Fibroblast of lung (primary cell): Measurements from ENCODE around the gene TNS2. TPM values are rescaled to one million over a fixed set of nuclear protein-coding genes. Genes with fewer than 3 reads are reported as not detected.

Source experiments
- DNase-seq, 2 donors: peaks; one replicate each; pipeline versions ENCODE4 v3.0.0 to v3.0.0-alpha.2; 2010; ENCODE audit warnings: low read depth in 2 of 2
- H2AFZ ChIP-seq: 2 replicates; pipeline ENCODE4 v1.5.1; 2012; ENCODE audit warnings: low read length, control low read depth, inconsistent platforms
- H3K27ac ChIP-seq: 2 replicates; pipeline ENCODE4 v1.5.1; 2011; ENCODE audit warnings: low read length, control low read depth; ENCODE audit not compliant: insufficient read depth
- H3K27me3 ChIP-seq: 2 replicates; pipeline ENCODE4 v1.5.1; 2011; ENCODE audit warnings: mild to moderate bottlenecking, low read length; ENCODE audit not compliant: control insufficient read depth, insufficient read depth
- H3K36me3 ChIP-seq: 2 replicates; pipeline ENCODE4 v1.5.1; 2011; ENCODE audit warnings: low read length; ENCODE audit not compliant: control insufficient read depth, insufficient read depth
- H3K4me1 ChIP-seq: 2 replicates; pipeline ENCODE4 v1.5.1; 2011; ENCODE audit warnings: low read length; ENCODE audit not compliant: control insufficient read depth, insufficient read depth; ENCODE audit errors: extremely low read depth
- H3K4me2 ChIP-seq: 2 replicates; pipeline ENCODE4 v1.5.1; 2011; ENCODE audit warnings: low read length, control low read depth; ENCODE audit not compliant: insufficient read depth; ENCODE audit errors: extremely low read depth
- H3K4me3 ChIP-seq, 4 experiments: fragments of 200-600 bp in 1 of 4; sonication (generic) in 1 of 4; replicated peaks in 1 of 4; 2 replicates each; pipeline ENCODE4 v1.5.1; 2011 to 2016; ENCODE audit warnings: low read length in 4 of 4, low read depth in 3 of 4, mild to moderate bottlenecking in 3 of 4, control low read depth in 2 of 4, inconsistent platforms in 1 of 4, mixed read lengths in 1 of 4; ENCODE audit not compliant: insufficient read depth in 1 of 4; ENCODE audit errors: control extremely low read depth in 1 of 4
- H3K79me2 ChIP-seq: 2 replicates; pipeline ENCODE4 v1.5.1; 2012; ENCODE audit warnings: mild to moderate bottlenecking, low read length, inconsistent platforms; ENCODE audit not compliant: control insufficient read depth, insufficient read depth
- H3K9ac ChIP-seq: 2 replicates; pipeline ENCODE4 v1.5.1; 2011; ENCODE audit warnings: mild to moderate bottlenecking, low read length, control low read depth; ENCODE audit not compliant: insufficient read depth
- H3K9me3 ChIP-seq: 2 replicates; pipeline ENCODE4 v1.5.1; 2012; ENCODE audit warnings: low read depth, low read length; ENCODE audit not compliant: control insufficient read depth, insufficient read depth
- H4K20me1 ChIP-seq: 2 replicates; pipeline ENCODE4 v1.5.1; 2011; ENCODE audit warnings: low read length; ENCODE audit not compliant: control insufficient read depth, insufficient read depth; ENCODE audit errors: extremely low read depth
- EZH2 ChIP-seq: IDR thresholded peaks from 2 replicates; pipeline ENCODE4 v1.5.1; 2012; ENCODE audit warnings: low read length, control low read depth, mild to moderate bottlenecking; ENCODE audit errors: missing control alignments
- polyA plus RNA-seq, 2 donors: library from polyadenylated mRNA; depleted of rRNA in 1 of 2; stranded (reverse) in 1 of 2; unstranded in 1 of 2; fragments of >200 nt; gene quantifications; 2 replicates each; pipeline ENCODE4 v1.2.1, GENCODE V29; 2011 to 2012; ENCODE audit warnings: missing spikeins in 1 of 2
- total RNA-seq: library from RNA; depleted of rRNA; stranded (reverse); fragments of >200 nt; gene quantifications from 2 replicates; pipeline ENCODE4 v1.2.1, GENCODE V29; 2014
- TF ChIP-seq, protein P1 (sequence below), 2 donors: IDR thresholded peaks in 1 of 2; conservative IDR thresholded peaks in 1 of 2; 1 replicate in 1 of 2; 2 replicates in 1 of 2; pipeline ENCODE4 v1.5.1; 2011 to 2012; ENCODE audit warnings: low read length in 2 of 2, control low read depth in 1 of 2, inconsistent platforms in 1 of 2, low read depth in 1 of 2, mild to moderate bottlenecking in 1 of 2

The TNS2 gene
- total and polyA plus RNA-seq, 2 donors (not counting 1 experiment from before 2014, with no cell fraction given), result 35.3 to 60.6 TPM

DNA sequence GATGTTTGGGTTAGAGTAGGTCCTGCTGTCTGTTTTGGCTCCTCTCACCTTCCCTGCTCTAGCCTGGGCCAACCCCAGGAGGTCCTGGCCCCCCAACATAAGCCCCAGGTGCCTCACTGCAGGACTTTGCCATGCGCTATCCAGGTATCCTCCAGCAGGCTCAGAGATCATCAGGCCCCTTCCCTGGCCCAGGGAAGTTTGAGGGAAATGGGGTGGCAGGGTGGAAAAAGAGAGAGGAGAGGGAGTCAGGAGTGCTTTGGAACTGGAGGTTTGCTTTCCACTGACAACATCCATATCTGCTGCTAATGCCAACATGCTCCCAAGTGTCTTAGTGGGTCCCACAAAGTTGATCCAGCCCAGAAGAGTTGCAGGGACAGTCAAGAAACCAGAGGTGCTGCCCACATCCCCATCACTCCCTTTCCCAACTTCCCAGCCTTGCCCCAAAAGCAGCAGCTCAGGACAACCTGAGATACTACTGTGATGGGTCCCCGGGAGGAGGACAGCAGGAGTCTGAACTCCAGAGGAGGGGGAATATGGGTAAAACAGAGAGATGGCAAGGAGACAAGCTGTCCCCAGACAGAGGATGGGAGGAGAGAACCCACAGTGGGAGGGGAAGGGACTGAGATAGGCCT lies 677 bp downstream of the TNS2 start:
- no peaks in the 10 kb centered on the region for H4K20me1 ChIP-seq
- peaks cover 12% of the 10 kb centered on the region for H3K36me3 ChIP-seq
- peaks cover 42% of the 10 kb centered on the region for H3K4me1 ChIP-seq
- peaks cover 27% of the 10 kb centered on the region for H3K79me2 ChIP-seq
- peak overlapping the region; percentile 80 to 90 (median 84) for H3K4me3 ChIP-seq
- TF ChIP-seq, protein P1, sequence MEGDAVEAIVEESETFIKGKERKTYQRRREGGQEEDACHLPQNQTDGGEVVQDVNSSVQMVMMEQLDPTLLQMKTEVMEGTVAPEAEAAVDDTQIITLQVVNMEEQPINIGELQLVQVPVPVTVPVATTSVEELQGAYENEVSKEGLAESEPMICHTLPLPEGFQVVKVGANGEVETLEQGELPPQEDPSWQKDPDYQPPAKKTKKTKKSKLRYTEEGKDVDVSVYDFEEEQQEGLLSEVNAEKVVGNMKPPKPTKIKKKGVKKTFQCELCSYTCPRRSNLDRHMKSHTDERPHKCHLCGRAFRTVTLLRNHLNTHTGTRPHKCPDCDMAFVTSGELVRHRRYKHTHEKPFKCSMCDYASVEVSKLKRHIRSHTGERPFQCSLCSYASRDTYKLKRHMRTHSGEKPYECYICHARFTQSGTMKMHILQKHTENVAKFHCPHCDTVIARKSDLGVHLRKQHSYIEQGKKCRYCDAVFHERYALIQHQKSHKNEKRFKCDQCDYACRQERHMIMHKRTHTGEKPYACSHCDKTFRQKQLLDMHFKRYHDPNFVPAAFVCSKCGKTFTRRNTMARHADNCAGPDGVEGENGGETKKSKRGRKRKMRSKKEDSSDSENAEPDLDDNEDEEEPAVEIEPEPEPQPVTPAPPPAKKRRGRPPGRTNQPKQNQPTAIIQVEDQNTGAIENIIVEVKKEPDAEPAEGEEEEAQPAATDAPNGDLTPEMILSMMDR (conservative IDR thresholded peaks at IDR 0.05 in 1 of 2, IDR thresholded peaks at IDR 0.05 in 1 of 2; ENCODE audit: low read depth in 1 of 2, low read length in 2 of 2), result no peak
- TF ChIP-seq EZH2, result no peak
- H3K9ac ChIP-seq, result peak overlapping the region; percentile 86
- peak overlapping the region; percentile 97 for H3K4me2 ChIP-seq
- H3K9me3 ChIP-seq, result no peaks in the 10 kb centered on the region
- no peaks in the 10 kb centered on the region for H3K27me3 ChIP-seq
- no peak for DNase-seq
- peak overlapping the region; percentile 95 for H3K27ac ChIP-seq
- no peak overlapping the region for H2AFZ ChIP-seq

GRCh38 chr12:53051058-53051880 lies 1.4 kb downstream of the TNS2 start:
- Histone ChIP-seq H3K36me3 (peaks cover 13% of the 10 kb centered on the region), H3K27ac (peak overlapping the region; percentile 95), H3K4me1 (peaks cover 37% of the 10 kb centered on the region), H3K9me3 (no peaks in the 10 kb centered on the region), H3K79me2 (peaks cover 25% of the 10 kb centered on the region), H3K27me3 (no peaks in the 10 kb centered on the region), H4K20me1 (no peaks in the 10 kb centered on the region), H3K4me3 (peak overlapping the region; percentile 80 to 90 (median 84)), H3K9ac (peak overlapping the region; percentile 86), H3K4me2 (peak overlapping the region; percentile 97), H2AFZ (no peak overlapping the region)
- no peak for TF ChIP-seq EZH2
- TF ChIP-seq, protein P1 (conservative IDR thresholded peaks at IDR 0.05 in 1 of 2, IDR thresholded peaks at IDR 0.05 in 1 of 2; ENCODE audit: low read depth in 1 of 2, low read length in 2 of 2), result peak in 1 of 2 donors; percentile 21
- DNase-seq, result peak; percentile 55 to 76

DNA sequence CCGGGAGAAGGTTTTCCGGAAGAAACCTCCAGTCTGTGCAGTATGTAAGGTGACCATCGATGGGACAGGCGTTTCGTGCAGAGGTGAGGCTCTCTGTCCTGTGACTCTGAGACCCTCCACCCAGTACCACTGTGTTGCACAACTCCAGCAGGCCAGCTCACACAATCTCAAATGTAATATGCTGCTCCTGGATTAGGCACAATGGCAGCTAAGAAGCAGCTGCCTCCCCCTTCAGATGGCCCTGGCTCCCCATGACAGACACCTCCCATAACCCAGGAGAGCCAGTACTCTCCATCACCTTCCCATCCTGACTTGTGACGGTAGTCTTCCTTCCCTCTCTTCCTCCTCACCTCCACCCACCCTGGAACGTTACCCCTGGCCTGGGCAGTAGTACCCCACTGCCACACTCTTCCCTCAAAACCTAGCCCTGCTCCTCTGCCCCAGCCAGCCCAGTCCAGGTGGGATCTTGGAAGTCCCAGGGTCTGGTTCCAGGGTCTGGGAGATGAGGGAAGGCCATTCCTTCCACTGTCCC lies 2.1 kb downstream of the TNS2 start:
- peak overlapping the region; percentile 26 for H3K9ac ChIP-seq
- peaks cover 14% of the 10 kb centered on the region for H3K36me3 ChIP-seq
- H3K9me3 ChIP-seq, result no peaks in the 10 kb centered on the region
- peak overlapping the region; percentile 6 to 90 (median 55) for H3K4me3 ChIP-seq
- H3K27me3 ChIP-seq, result no peaks in the 10 kb centered on the region
- TF ChIP-seq, protein P1 (conservative IDR thresholded peaks at IDR 0.05 in 1 of 2, IDR thresholded peaks at IDR 0.05 in 1 of 2; ENCODE audit: low read depth in 1 of 2, low read length in 2 of 2), result no peak
- TF ChIP-seq EZH2, result no peak
- no peak for DNase-seq
- H3K79me2 ChIP-seq, result peaks cover 25% of the 10 kb centered on the region
- no peak overlapping the region for H2AFZ ChIP-seq
- H3K4me1 ChIP-seq, result peaks cover 37% of the 10 kb centered on the region
- no peaks in the 10 kb centered on the region for H4K20me1 ChIP-seq
- peak overlapping the region; percentile 97 for H3K4me2 ChIP-seq
- H3K27ac ChIP-seq, result peak overlapping the region; percentile 95
